GM12878 (cell line): Measurements from ENCODE around the gene PCSK2. TPM values are rescaled to one million over a fixed set of nuclear protein-coding genes. Genes with fewer than 3 reads are reported as not detected.

ENCODE experiments used
- ATAC-seq: fragments of 200-7000 bp; cut with Tn5 transposase; 3 replicates; pipeline ENCODE4 v1.9.1; 2020; ENCODE audit warnings: mild to moderate bottlenecking, moderate library complexity
- BruUV-seq: library from RNA; stranded (reverse); fragments of 400-500 nt; replicated peaks from 2 replicates; lab custom pipeline; 2021; lab: Mats Ljungman, UMichigan
- CTCF ChIA-PET: fragments of 300-600 bp; sonication (Branson Sonifier 250); formaldehyde crosslinking; extraction: SDS; loops from one replicate; lab custom pipeline; 2021; ENCODE audit warnings: inconsistent platforms; lab: Yijun Ruan, JAX
- POLR2A ChIA-PET: fragments of 350-600 bp; formaldehyde crosslinking; extraction: SDS; loops from one replicate; lab custom pipeline; 2021; ENCODE audit warnings: inconsistent platforms; lab: Charles Lee
- RAD21 ChIA-PET: fragments of 300-600 bp; sonication (Branson Sonifier 250); formaldehyde crosslinking; loops from one replicate; lab custom pipeline; 2023; ENCODE audit warnings: antibody characterized with exemption; ENCODE audit not compliant: unreplicated experiment; lab: Charles Lee
- SMC1A ChIA-PET: fragments of 300-600 bp; sonication (Branson Sonifier 250); formaldehyde crosslinking; loops from one replicate; lab custom pipeline; 2023; ENCODE audit not compliant: unreplicated experiment, uncharacterized antibody; lab: Charles Lee
- DNase-seq: peaks from one replicate; pipeline ENCODE4 v3.0.0-alpha.2; 2011; ENCODE audit warnings: low read depth, low spot score
- FAIRE-seq: peaks from 3 replicates; lab custom pipeline; 2011; peaks lifted over from hg19 to GRCh38; lab: Jason Lieb, UNC
- H2AFZ ChIP-seq: 2 replicates; pipeline ENCODE4 v1.6.0; 2011; ENCODE audit warnings: low read depth, low read length, control low read depth; ENCODE audit not compliant: control insufficient read depth
- H3K27ac ChIP-seq: 2 replicates; pipeline ENCODE4 v1.5.1; 2011; ENCODE audit warnings: control low read depth; ENCODE audit not compliant: control insufficient read depth, insufficient read depth
- H3K27me3 ChIP-seq, 2 experiments: replicated peaks in 1 of 2; 2 replicates each; pipeline versions ENCODE4 v1.6.0 to v1.6.1; 2011; ENCODE audit warnings: low read length in 1 of 2; ENCODE audit not compliant: control insufficient read depth in 2 of 2, insufficient read depth in 2 of 2
- H3K36me3 ChIP-seq, 2 experiments: 2 replicates each; pipeline ENCODE4 v1.5.1; 2011; ENCODE audit warnings: low read length in 1 of 2; ENCODE audit not compliant: control insufficient read depth in 2 of 2, insufficient read depth in 2 of 2
- H3K4me1 ChIP-seq: 2 replicates; pipeline ENCODE4 v1.6.1; 2011; ENCODE audit warnings: mild to moderate bottlenecking, low read length, moderate library complexity, mixed read lengths; ENCODE audit not compliant: control insufficient read depth, insufficient read depth
- H3K4me2 ChIP-seq: 2 replicates; pipeline ENCODE4 v1.6.0; 2011; ENCODE audit warnings: control low read depth; ENCODE audit not compliant: control insufficient read depth, insufficient read depth
- H3K4me3 ChIP-seq: fragments of 200-600 bp; sonication (generic); 2 replicates; pipeline ENCODE4 v1.5.1; 2016
- H3K79me2 ChIP-seq: 2 replicates; pipeline ENCODE4 v1.6.0; 2011; ENCODE audit warnings: low read length; ENCODE audit not compliant: control insufficient read depth, insufficient read depth
- H3K9ac ChIP-seq: 2 replicates; pipeline ENCODE4 v1.8.0; 2011; ENCODE audit warnings: low read length, control low read depth, mixed read lengths; ENCODE audit not compliant: control insufficient read depth, insufficient read depth
- H3K9me3 ChIP-seq: replicated peaks from 3 replicates; pipeline ENCODE4 v1.5.1; 2011; ENCODE audit warnings: mild to moderate bottlenecking, low read length; ENCODE audit not compliant: control insufficient read depth, insufficient read depth
- H4K20me1 ChIP-seq: 2 replicates; pipeline ENCODE4 v1.6.0; 2011; ENCODE audit not compliant: control insufficient read depth, insufficient read depth
- ASH2L ChIP-seq: fragments of 300-600, 200-600 bp; sonication (generic); IDR thresholded peaks from 2 replicates; pipeline ENCODE4 v1.6.1; 2017; ENCODE audit warnings: low read depth, mild to moderate bottlenecking, borderline replicate concordance
- CBFB ChIP-seq: IDR thresholded peaks from 2 replicates; pipeline ENCODE4 v1.6.1; 2016; ENCODE audit warnings: antibody characterized with exemption, low read depth
- CEBPZ ChIP-seq: fragments of 150-350 bp; IDR thresholded peaks from 2 replicates; pipeline ENCODE4 v1.6.1; 2016; ENCODE audit warnings: low read depth, low read length
- CHD1 ChIP-seq: IDR thresholded peaks from 2 replicates; pipeline ENCODE4 v1.6.1; 2012; ENCODE audit warnings: low read depth, low read length, improper control_type of control experiment
- CHD4 ChIP-seq: fragments of 200-600 bp; sonication (generic); IDR thresholded peaks from 2 replicates; pipeline ENCODE4 v1.6.1; 2016; ENCODE audit warnings: mild to moderate bottlenecking
- CUX1 ChIP-seq: IDR thresholded peaks from 2 replicates; pipeline ENCODE4 v1.6.1; 2012; ENCODE audit warnings: improper control_type of control experiment, low read depth, low read length; ENCODE audit not compliant: insufficient replicate concordance
- ETV6 ChIP-seq, 2 experiments: fragments of 450-650 bp in 1 of 2; IDR thresholded peaks in 1 of 2; conservative IDR thresholded peaks in 1 of 2; 2 replicates each; pipeline ENCODE4 v1.6.1; 2014; ENCODE audit warnings: antibody characterized with exemption in 1 of 2, borderline replicate concordance in 1 of 2, low read depth in 1 of 2, mild to moderate bottlenecking in 1 of 2, moderate library complexity in 1 of 2
- POLR2AphosphoS5 ChIP-seq: IDR thresholded peaks from 2 replicates; pipeline ENCODE4 v1.6.1; 2011; ENCODE audit warnings: mild to moderate bottlenecking, low read length, inconsistent platforms
- SRF ChIP-seq, 2 experiments: IDR thresholded peaks; 2 replicates each; pipeline ENCODE4 v1.6.1; 2011; ENCODE audit warnings: low read depth in 2 of 2, low read length in 2 of 2, mild to moderate bottlenecking in 1 of 2, moderate library complexity in 1 of 2
- ZNF24 ChIP-seq: fragments of 450-650 bp; IDR thresholded peaks from 2 replicates; pipeline ENCODE4 v1.6.1; 2017; ENCODE audit warnings: antibody characterized with exemption, mild to moderate bottlenecking
- WGBS: methylation state at CpG from one replicate; pipeline ENCODE4 v1.1.6; 2016; ENCODE audit warnings: low lambda C conversion rate; ENCODE audit not compliant: insufficient replicate concordance, insufficient coverage; ENCODE audit errors: missing lambda C conversion rate; 5-methylcytosine and 5-hydroxymethylcytosine counted together
- in situ Hi-C: fragments of 300-500 bp; cut with MboI; formaldehyde crosslinking; loops from 9 replicates; pipeline ENCODE4 v1.14.3; 2018; ENCODE audit warnings: mixed read lengths
- intact Hi-C: fragments of 100-400 bp; cut with micrococcal nuclease; formaldehyde crosslinking; loops from one replicate; pipeline ENCODE4 v1.14.2; 2022; ENCODE audit not compliant: unreplicated experiment
- polyA plus RNA-seq, 11 experiments: library from polyadenylated mRNA; depleted of rRNA in 4 of 11; unstranded in 6 of 11; stranded (reverse) in 5 of 11; fragments of >200 nt; fragmentation: Nextera tagmentation in 4 of 11; fragmentation: Illumina TruSeq in 1 of 11; extraction: Ambion mirVana in 4 of 11; extraction: Trizol in 1 of 11; gene quantifications; 1 replicate in 1 of 11; 2 replicates in 10 of 11; pipeline versions ENCODE4 v1.2.1 to v1.2.3, GENCODE V29; 2011 to 2016; ENCODE audit warnings: inconsistent platforms in 2 of 11, missing spikeins in 2 of 11, low read depth in 1 of 11
- total RNA-seq, 4 experiments: library from RNA; depleted of rRNA in 3 of 4; stranded (reverse); fragments of >200 nt in 3 of 4; fragmentation: Illumina TruSeq in 1 of 4; extraction: Trizol in 1 of 4; gene quantifications; 2 replicates each; pipeline versions ENCODE4 v1.2.1 to v1.2.3, GENCODE V29; 2013 to 2021

Gene PCSK2
- total and polyA plus RNA-seq, 10 of the 15 experiments (the other 5 are each of a cell fraction or from before 2014, with no cell fraction given) = not detected

GRCh38 chr20:17380801-17381200 is 154.0 kb downstream of the PCSK2 start:
- WGBS = 10% methylated on average over 4 of the region's 4 CpGs
- TF ChIP-seq CEBPZ (no peak), CHD4 (no peak), CBFB (no peak), POLR2AphosphoS5 (no peak)
- TF ChIP-seq, all 136 proteins: peak for 0
- H3K9ac ChIP-seq = no peak overlapping the region
- H3K79me2 ChIP-seq = no peaks in the 10 kb centered on the region
- H3K4me3 ChIP-seq = no peak overlapping the region
- no peak for ATAC-seq
- no peaks in the 10 kb centered on the region for H4K20me1 ChIP-seq
- no peaks in the 10 kb centered on the region for H3K36me3 ChIP-seq
- SMC1A ChIA-PET = no interaction called here
- RAD21 ChIA-PET = no interaction called here
- no peak for DNase-seq
- H3K9me3 ChIP-seq = no peaks in the 10 kb centered on the region
- H3K27me3 ChIP-seq = no peaks in the 10 kb centered on the region
- no peak overlapping the region for H3K27ac ChIP-seq
- POLR2A ChIA-PET = no interaction called here
- H2AFZ ChIP-seq = no peak overlapping the region
- H3K4me1 ChIP-seq = no peaks in the 10 kb centered on the region
- H3K4me2 ChIP-seq = no peak overlapping the region
- CTCF ChIA-PET = no interaction called here
- BruUV-seq = no TSS peak
- intact Hi-C loops = no loop called here
- in situ Hi-C loops = no loop called here
- no peak for FAIRE-seq

- SMC1A ChIA-PET = no interaction called here
- H3K4me2 ChIP-seq = no peak overlapping the region
- H3K36me3 ChIP-seq = no peaks in the 10 kb centered on the region
- CTCF ChIA-PET = no interaction called here
- H3K9ac ChIP-seq = no peak overlapping the region
- H4K20me1 ChIP-seq = no peaks in the 10 kb centered on the region
- no TSS peak for BruUV-seq
- no peaks in the 10 kb centered on the region for H3K9me3 ChIP-seq
- no peak overlapping the region for H2AFZ ChIP-seq
- no peaks in the 10 kb centered on the region for H3K4me1 ChIP-seq
- no peak overlapping the region for H3K4me3 ChIP-seq
- ATAC-seq (no peak), DNase-seq (no peak), FAIRE-seq (no peak)
- POLR2A ChIA-PET = no interaction called here
- WGBS = 46% methylated on average over 4 of the region's 4 CpGs
- no peaks in the 10 kb centered on the region for H3K79me2 ChIP-seq
- H3K27me3 ChIP-seq = no peaks in the 10 kb centered on the region
- in situ Hi-C loops (no loop called here), intact Hi-C loops (no loop called here)
- no peak overlapping the region for H3K27ac ChIP-seq
- RAD21 ChIA-PET = no interaction called here
- TF ChIP-seq CHD1 (no peak), ASH2L (no peak), SRF (IDR thresholded peaks at IDR 0.05; ENCODE audit: low read depth in 2 of 2, low read length in 2 of 2) (no peak), ZNF24 (no peak), ETV6 (conservative IDR thresholded peaks at IDR 0.05 in 1 of 2, IDR thresholded peaks at IDR 0.05 in 1 of 2; ENCODE audit: borderline replicate concordance in 1 of 2, low read depth in 1 of 2) (no peak), CUX1 (no peak)
Measured at GRCh38 chr20:17381724-17382123, 154.9 kb downstream of the PCSK2 start.
